GM12878 (cell line): ENCODE measurements around the gene SPINT1. TPM values are rescaled to one million over a fixed set of nuclear protein-coding genes. Genes with fewer than 3 reads are reported as not detected.

Source experiments
- ATAC-seq: fragments of 200-7000 bp; cut with Tn5 transposase; 3 replicates; pipeline ENCODE4 v1.9.1; 2020; ENCODE audit warnings: mild to moderate bottlenecking, moderate library complexity
- BruUV-seq: library from RNA; stranded (reverse); fragments of 400-500 nt; replicated peaks from 2 replicates; lab custom pipeline; 2021; lab: Mats Ljungman, UMichigan
- CTCF ChIA-PET: fragments of 300-600 bp; sonication (Branson Sonifier 250); formaldehyde crosslinking; extraction: SDS; loops from one replicate; lab custom pipeline; 2021; ENCODE audit warnings: inconsistent platforms; lab: Yijun Ruan, JAX
- POLR2A ChIA-PET: fragments of 350-600 bp; formaldehyde crosslinking; extraction: SDS; loops from one replicate; lab custom pipeline; 2021; ENCODE audit warnings: inconsistent platforms; lab: Charles Lee
- RAD21 ChIA-PET: fragments of 300-600 bp; sonication (Branson Sonifier 250); formaldehyde crosslinking; loops from one replicate; lab custom pipeline; 2023; ENCODE audit warnings: antibody characterized with exemption; ENCODE audit not compliant: unreplicated experiment; lab: Charles Lee
- SMC1A ChIA-PET: fragments of 300-600 bp; sonication (Branson Sonifier 250); formaldehyde crosslinking; loops from one replicate; lab custom pipeline; 2023; ENCODE audit not compliant: unreplicated experiment, uncharacterized antibody; lab: Charles Lee
- DNase-seq: peaks from one replicate; pipeline ENCODE4 v3.0.0-alpha.2; 2011; ENCODE audit warnings: low read depth, low spot score
- FAIRE-seq: peaks from 3 replicates; lab custom pipeline; 2011; peaks lifted over from hg19 to GRCh38; lab: Jason Lieb, UNC
- H2AFZ ChIP-seq: 2 replicates; pipeline ENCODE4 v1.6.0; 2011; ENCODE audit warnings: low read depth, low read length, control low read depth; ENCODE audit not compliant: control insufficient read depth
- H3K27ac ChIP-seq: 2 replicates; pipeline ENCODE4 v1.5.1; 2011; ENCODE audit warnings: control low read depth; ENCODE audit not compliant: control insufficient read depth, insufficient read depth
- H3K27me3 ChIP-seq, 2 experiments: replicated peaks in 1 of 2; 2 replicates each; pipeline versions ENCODE4 v1.6.0 to v1.6.1; 2011; ENCODE audit warnings: low read length in 1 of 2; ENCODE audit not compliant: control insufficient read depth in 2 of 2, insufficient read depth in 2 of 2
- H3K36me3 ChIP-seq, 2 experiments: 2 replicates each; pipeline ENCODE4 v1.5.1; 2011; ENCODE audit warnings: low read length in 1 of 2; ENCODE audit not compliant: control insufficient read depth in 2 of 2, insufficient read depth in 2 of 2
- H3K4me1 ChIP-seq: 2 replicates; pipeline ENCODE4 v1.6.1; 2011; ENCODE audit warnings: mild to moderate bottlenecking, low read length, moderate library complexity, mixed read lengths; ENCODE audit not compliant: control insufficient read depth, insufficient read depth
- H3K4me2 ChIP-seq: 2 replicates; pipeline ENCODE4 v1.6.0; 2011; ENCODE audit warnings: control low read depth; ENCODE audit not compliant: control insufficient read depth, insufficient read depth
- H3K4me3 ChIP-seq: fragments of 200-600 bp; sonication (generic); 2 replicates; pipeline ENCODE4 v1.5.1; 2016
- H3K79me2 ChIP-seq: 2 replicates; pipeline ENCODE4 v1.6.0; 2011; ENCODE audit warnings: low read length; ENCODE audit not compliant: control insufficient read depth, insufficient read depth
- H3K9ac ChIP-seq: 2 replicates; pipeline ENCODE4 v1.8.0; 2011; ENCODE audit warnings: low read length, control low read depth, mixed read lengths; ENCODE audit not compliant: control insufficient read depth, insufficient read depth
- H3K9me3 ChIP-seq: replicated peaks from 3 replicates; pipeline ENCODE4 v1.5.1; 2011; ENCODE audit warnings: mild to moderate bottlenecking, low read length; ENCODE audit not compliant: control insufficient read depth, insufficient read depth
- H4K20me1 ChIP-seq: 2 replicates; pipeline ENCODE4 v1.6.0; 2011; ENCODE audit not compliant: control insufficient read depth, insufficient read depth
- CHD1 ChIP-seq: IDR thresholded peaks from 2 replicates; pipeline ENCODE4 v1.6.1; 2012; ENCODE audit warnings: low read depth, low read length, improper control_type of control experiment
- HDAC6 ChIP-seq: fragments of 200-600 bp; sonication (generic); IDR thresholded peaks from one replicate; pipeline ENCODE4 v1.8.0; 2017; ENCODE audit warnings: antibody characterized with exemption; ENCODE audit not compliant: unreplicated experiment
- IKZF1 ChIP-seq: fragments of 450-650 bp; conservative IDR thresholded peaks from 2 replicates; pipeline ENCODE4 v1.6.1; 2017; ENCODE audit warnings: antibody characterized with exemption, mild to moderate bottlenecking
- LARP7 ChIP-seq: fragments of 450-650 bp; IDR thresholded peaks from 2 replicates; pipeline ENCODE4 v1.6.1; 2017; ENCODE audit warnings: mild to moderate bottlenecking
- MXI1 ChIP-seq: fragments of 150-350 bp; IDR thresholded peaks from 2 replicates; pipeline ENCODE4 v1.6.1; 2011; ENCODE audit warnings: low read depth, mild to moderate bottlenecking, inconsistent platforms, low read length, improper control_type of control experiment
- NBN ChIP-seq: fragments of 450-650 bp; IDR thresholded peaks from 2 replicates; pipeline ENCODE4 v1.6.1; 2016
- NRF1 ChIP-seq: conservative IDR thresholded peaks from 2 replicates; pipeline ENCODE4 v1.6.1; 2011; ENCODE audit warnings: mild to moderate bottlenecking, low read depth, low read length, improper control_type of control experiment
- RAD51 ChIP-seq: fragments of 450-650 bp; IDR thresholded peaks from 2 replicates; pipeline ENCODE4 v1.6.1; 2016; ENCODE audit warnings: moderate library complexity, mild to moderate bottlenecking, inconsistent platforms
- SMAD5 ChIP-seq: IDR thresholded peaks from 2 replicates; pipeline ENCODE4 v1.6.1; 2016; ENCODE audit warnings: antibody characterized with exemption, low read depth
- STAT3 ChIP-seq: IDR thresholded peaks from 2 replicates; pipeline ENCODE4 v1.6.1; 2011; ENCODE audit warnings: low read depth, low read length, improper control_type of control experiment
- WGBS: methylation state at CpG from one replicate; pipeline ENCODE4 v1.1.6; 2016; ENCODE audit warnings: low lambda C conversion rate; ENCODE audit not compliant: insufficient replicate concordance, insufficient coverage; ENCODE audit errors: missing lambda C conversion rate; 5-methylcytosine and 5-hydroxymethylcytosine counted together
- in situ Hi-C: fragments of 300-500 bp; cut with MboI; formaldehyde crosslinking; loops from 9 replicates; pipeline ENCODE4 v1.14.3; 2018; ENCODE audit warnings: mixed read lengths
- intact Hi-C: fragments of 100-400 bp; cut with micrococcal nuclease; formaldehyde crosslinking; loops from one replicate; pipeline ENCODE4 v1.14.2; 2022; ENCODE audit not compliant: unreplicated experiment
- polyA plus RNA-seq, 11 experiments: library from polyadenylated mRNA; depleted of rRNA in 4 of 11; unstranded in 6 of 11; stranded (reverse) in 5 of 11; fragments of >200 nt; fragmentation: Nextera tagmentation in 4 of 11; fragmentation: Illumina TruSeq in 1 of 11; extraction: Ambion mirVana in 4 of 11; extraction: Trizol in 1 of 11; gene quantifications; 1 replicate in 1 of 11; 2 replicates in 10 of 11; pipeline versions ENCODE4 v1.2.1 to v1.2.3, GENCODE V29; 2011 to 2016; ENCODE audit warnings: inconsistent platforms in 2 of 11, missing spikeins in 2 of 11, low read depth in 1 of 11
- total RNA-seq, 4 experiments: library from RNA; depleted of rRNA in 3 of 4; stranded (reverse); fragments of >200 nt in 3 of 4; fragmentation: Illumina TruSeq in 1 of 4; extraction: Trizol in 1 of 4; gene quantifications; 2 replicates each; pipeline versions ENCODE4 v1.2.1 to v1.2.3, GENCODE V29; 2013 to 2021
- TF ChIP-seq, protein P1 (sequence below): IDR thresholded peaks from 2 replicates; pipeline ENCODE4 v1.6.1; 2012; ENCODE audit warnings: improper control_type of control experiment, low read depth, low read length; ENCODE audit not compliant: insufficient replicate concordance
- TF ChIP-seq, protein P2 (sequence below): IDR thresholded peaks from 2 replicates; pipeline ENCODE4 v1.6.1; 2012; ENCODE audit warnings: low read depth, low read length, improper control_type of control experiment
- TF ChIP-seq, protein P3 (sequence below): fragments of 450-650 bp; formaldehyde crosslinking; IDR thresholded peaks from 2 replicates; pipeline ENCODE4 v1.4.0; 2022; ENCODE audit warnings: mild to moderate bottlenecking, moderate library complexity
- TF ChIP-seq, protein P4 (sequence below): fragments of 450-650 bp; conservative IDR thresholded peaks from 2 replicates; pipeline ENCODE4 v1.6.1; 2017; ENCODE audit warnings: mild to moderate bottlenecking, moderate library complexity

SPINT1 gene
- total and polyA plus RNA-seq, 10 of the 15 experiments (the other 5 are each of a cell fraction or from before 2014, with no cell fraction given): 3.5 to 28.6 (median 10.2) TPM

DNA sequence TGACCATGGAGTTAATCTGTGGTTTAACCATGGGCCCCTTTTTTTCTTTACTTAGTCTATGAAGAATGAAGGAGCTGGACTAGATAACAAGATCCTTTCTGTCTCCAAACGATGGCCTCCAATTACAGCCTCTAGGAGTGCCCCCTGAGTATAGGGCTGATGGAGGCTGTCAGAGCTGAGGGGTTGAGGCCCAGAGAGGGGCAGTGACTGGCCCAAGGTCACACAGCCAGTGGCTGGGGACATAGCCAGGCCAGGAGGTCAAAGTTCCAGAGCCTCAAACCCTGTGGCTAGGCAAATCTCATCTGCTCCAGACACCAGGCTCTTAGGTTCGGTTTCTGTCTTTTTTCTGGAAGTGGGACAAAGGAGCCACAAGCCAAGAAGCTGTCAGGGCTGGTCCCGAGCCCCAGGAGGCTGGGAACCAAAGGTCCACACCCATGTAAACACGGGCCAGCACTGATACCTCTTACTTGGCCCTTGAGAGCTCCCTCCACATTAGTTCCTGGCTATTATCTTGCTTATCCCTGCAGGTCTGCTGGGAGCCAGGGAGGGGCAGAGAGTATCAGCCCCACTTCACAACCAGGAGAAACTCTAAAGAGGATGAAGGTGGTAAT, 19.9 kb downstream of the SPINT1 start:
- no peak overlapping the region for H3K9ac ChIP-seq
- CTCF ChIA-PET: no interaction called here
- TF ChIP-seq STAT3: no peak
- TF ChIP-seq, protein P1, sequence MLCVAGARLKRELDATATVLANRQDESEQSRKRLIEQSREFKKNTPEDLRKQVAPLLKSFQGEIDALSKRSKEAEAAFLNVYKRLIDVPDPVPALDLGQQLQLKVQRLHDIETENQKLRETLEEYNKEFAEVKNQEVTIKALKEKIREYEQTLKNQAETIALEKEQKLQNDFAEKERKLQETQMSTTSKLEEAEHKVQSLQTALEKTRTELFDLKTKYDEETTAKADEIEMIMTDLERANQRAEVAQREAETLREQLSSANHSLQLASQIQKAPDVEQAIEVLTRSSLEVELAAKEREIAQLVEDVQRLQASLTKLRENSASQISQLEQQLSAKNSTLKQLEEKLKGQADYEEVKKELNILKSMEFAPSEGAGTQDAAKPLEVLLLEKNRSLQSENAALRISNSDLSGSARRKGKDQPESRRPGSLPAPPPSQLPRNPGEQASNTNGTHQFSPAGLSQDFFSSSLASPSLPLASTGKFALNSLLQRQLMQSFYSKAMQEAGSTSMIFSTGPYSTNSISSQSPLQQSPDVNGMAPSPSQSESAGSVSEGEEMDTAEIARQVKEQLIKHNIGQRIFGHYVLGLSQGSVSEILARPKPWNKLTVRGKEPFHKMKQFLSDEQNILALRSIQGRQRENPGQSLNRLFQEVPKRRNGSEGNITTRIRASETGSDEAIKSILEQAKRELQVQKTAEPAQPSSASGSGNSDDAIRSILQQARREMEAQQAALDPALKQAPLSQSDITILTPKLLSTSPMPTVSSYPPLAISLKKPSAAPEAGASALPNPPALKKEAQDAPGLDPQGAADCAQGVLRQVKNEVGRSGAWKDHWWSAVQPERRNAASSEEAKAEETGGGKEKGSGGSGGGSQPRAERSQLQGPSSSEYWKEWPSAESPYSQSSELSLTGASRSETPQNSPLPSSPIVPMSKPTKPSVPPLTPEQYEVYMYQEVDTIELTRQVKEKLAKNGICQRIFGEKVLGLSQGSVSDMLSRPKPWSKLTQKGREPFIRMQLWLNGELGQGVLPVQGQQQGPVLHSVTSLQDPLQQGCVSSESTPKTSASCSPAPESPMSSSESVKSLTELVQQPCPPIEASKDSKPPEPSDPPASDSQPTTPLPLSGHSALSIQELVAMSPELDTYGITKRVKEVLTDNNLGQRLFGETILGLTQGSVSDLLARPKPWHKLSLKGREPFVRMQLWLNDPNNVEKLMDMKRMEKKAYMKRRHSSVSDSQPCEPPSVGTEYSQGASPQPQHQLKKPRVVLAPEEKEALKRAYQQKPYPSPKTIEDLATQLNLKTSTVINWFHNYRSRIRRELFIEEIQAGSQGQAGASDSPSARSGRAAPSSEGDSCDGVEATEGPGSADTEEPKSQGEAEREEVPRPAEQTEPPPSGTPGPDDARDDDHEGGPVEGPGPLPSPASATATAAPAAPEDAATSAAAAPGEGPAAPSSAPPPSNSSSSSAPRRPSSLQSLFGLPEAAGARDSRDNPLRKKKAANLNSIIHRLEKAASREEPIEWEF: no peak
- TF ChIP-seq SMAD5: no peak
- TF ChIP-seq HDAC6: no peak
- TF ChIP-seq NRF1: no peak
- TF ChIP-seq RAD51: no peak
- TF ChIP-seq, protein P2, sequence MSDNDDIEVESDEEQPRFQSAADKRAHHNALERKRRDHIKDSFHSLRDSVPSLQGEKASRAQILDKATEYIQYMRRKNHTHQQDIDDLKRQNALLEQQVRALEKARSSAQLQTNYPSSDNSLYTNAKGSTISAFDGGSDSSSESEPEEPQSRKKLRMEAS: no peak
- TF ChIP-seq MXI1: no peak
- no peak for TF ChIP-seq IKZF1
- TF ChIP-seq CHD1: no peak
- TF ChIP-seq, protein P3, sequence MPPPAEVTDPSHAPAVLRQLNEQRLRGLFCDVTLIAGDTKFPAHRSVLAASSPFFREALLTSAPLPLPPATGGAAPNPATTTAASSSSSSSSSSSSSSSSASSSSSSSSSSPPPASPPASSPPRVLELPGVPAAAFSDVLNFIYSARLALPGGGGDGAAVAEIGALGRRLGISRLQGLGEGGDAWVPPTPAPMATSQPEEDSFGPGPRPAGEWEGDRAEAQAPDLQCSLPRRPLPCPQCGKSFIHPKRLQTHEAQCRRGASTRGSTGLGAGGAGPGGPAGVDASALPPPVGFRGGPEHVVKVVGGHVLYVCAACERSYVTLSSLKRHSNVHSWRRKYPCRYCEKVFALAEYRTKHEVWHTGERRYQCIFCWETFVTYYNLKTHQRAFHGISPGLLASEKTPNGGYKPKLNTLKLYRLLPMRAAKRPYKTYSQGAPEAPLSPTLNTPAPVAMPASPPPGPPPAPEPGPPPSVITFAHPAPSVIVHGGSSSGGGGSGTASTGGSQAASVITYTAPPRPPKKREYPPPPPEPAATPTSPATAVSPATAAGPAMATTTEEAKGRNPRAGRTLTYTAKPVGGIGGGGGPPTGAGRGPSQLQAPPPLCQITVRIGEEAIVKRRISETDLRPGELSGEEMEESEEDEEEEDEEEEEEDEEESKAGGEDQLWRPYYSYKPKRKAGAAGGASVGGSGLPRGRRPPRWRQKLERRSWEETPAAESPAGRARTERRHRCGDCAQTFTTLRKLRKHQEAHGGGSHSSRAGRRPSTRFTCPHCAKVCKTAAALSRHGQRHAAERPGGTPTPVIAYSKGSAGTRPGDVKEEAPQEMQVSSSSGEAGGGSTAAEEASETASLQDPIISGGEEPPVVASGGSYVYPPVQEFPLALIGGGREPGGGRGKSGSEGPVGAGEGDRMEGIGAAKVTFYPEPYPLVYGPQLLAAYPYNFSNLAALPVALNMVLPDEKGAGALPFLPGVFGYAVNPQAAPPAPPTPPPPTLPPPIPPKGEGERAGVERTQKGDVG (CRISPR knock-in tag): no peak
- TF ChIP-seq, protein P4, sequence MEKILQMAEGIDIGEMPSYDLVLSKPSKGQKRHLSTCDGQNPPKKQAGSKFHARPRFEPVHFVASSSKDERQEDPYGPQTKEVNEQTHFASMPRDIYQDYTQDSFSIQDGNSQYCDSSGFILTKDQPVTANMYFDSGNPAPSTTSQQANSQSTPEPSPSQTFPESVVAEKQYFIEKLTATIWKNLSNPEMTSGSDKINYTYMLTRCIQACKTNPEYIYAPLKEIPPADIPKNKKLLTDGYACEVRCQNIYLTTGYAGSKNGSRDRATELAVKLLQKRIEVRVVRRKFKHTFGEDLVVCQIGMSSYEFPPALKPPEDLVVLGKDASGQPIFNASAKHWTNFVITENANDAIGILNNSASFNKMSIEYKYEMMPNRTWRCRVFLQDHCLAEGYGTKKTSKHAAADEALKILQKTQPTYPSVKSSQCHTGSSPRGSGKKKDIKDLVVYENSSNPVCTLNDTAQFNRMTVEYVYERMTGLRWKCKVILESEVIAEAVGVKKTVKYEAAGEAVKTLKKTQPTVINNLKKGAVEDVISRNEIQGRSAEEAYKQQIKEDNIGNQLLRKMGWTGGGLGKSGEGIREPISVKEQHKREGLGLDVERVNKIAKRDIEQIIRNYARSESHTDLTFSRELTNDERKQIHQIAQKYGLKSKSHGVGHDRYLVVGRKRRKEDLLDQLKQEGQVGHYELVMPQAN: no peak
- TF ChIP-seq LARP7: no peak
- no peak for TF ChIP-seq NBN

More for the DNA sequence above, 19.9 kb downstream of the SPINT1 start:
- Histone ChIP-seq H3K4me2 (no peak overlapping the region), H3K27me3 (no peaks in the 10 kb centered on the region), H4K20me1 (no peaks in the 10 kb centered on the region), H3K4me1 (peaks cover 4% of the 10 kb centered on the region; the same call in 1 of the 2 replicates), H2AFZ (no peak overlapping the region), H3K27ac (no peak overlapping the region), H3K9me3 (no peaks in the 10 kb centered on the region), H3K79me2 (no peaks in the 10 kb centered on the region), H3K36me3 (no peaks in the 10 kb centered on the region), H3K4me3 (no peak overlapping the region)
- no peak for FAIRE-seq
- 32% methylated on average over 4 of the region's 4 CpGs for WGBS
- in situ Hi-C loops (no loop called here), intact Hi-C loops (no loop called here)
- ATAC-seq: no peak
- no peak for DNase-seq
- POLR2A ChIA-PET: interaction anchor here (0.6 kb wide), 1 partner anchor 274 kb away, joined by 4 read pairs; no protein-coding TSS in a partner anchor
- RAD21 ChIA-PET: interaction anchor here (0.5 kb wide), 1 partner anchor 369 kb away, joined by 3 read pairs; no protein-coding TSS in a partner anchor
- no TSS peak for BruUV-seq
- SMC1A ChIA-PET: interaction anchor here (1.1 to 8.5 kb wide), 3 partner anchors 9 to 31 kb away, joined by 3 to 290 read pairs (median 144); partner anchors contain the start of genes RHOV and VPS18
